KOPT-K1 (cell line): ENCODE data around the gene SGMS1.
A peak's percentile ranks its signal among the peaks of the same experiment; 100 is the strongest.
"Not testable (repeated sequence)": the region's sequence is repeated elsewhere in the genome, so short reads cannot be mapped to it uniquely, and the experiment has no call there.

Experiments used
- H3K27ac ChIP-seq: fragments of 200-600 bp; sonication (generic); 2 replicates; pipeline ENCODE4 v1.5.1; 2016; ENCODE audit warnings: antibody characterized with exemption, mild to moderate bottlenecking, low read depth, low read length; ENCODE audit not compliant: poor library complexity, severe bottlenecking
- H3K36me3 ChIP-seq: fragments of 200-600 bp; sonication (generic); 2 replicates; pipeline ENCODE4 v1.5.1; 2017; ENCODE audit warnings: antibody characterized with exemption, mild to moderate bottlenecking, low read length, moderate library complexity; ENCODE audit not compliant: insufficient read depth
- H3K9me3 ChIP-seq: fragments of 200-600 bp; sonication (generic); 2 replicates; pipeline ENCODE4 v1.5.1; 2017; ENCODE audit warnings: antibody characterized with exemption, low read length, mild to moderate bottlenecking; ENCODE audit not compliant: insufficient read depth, poor library complexity, severe bottlenecking

Gene SGMS1

DNA sequence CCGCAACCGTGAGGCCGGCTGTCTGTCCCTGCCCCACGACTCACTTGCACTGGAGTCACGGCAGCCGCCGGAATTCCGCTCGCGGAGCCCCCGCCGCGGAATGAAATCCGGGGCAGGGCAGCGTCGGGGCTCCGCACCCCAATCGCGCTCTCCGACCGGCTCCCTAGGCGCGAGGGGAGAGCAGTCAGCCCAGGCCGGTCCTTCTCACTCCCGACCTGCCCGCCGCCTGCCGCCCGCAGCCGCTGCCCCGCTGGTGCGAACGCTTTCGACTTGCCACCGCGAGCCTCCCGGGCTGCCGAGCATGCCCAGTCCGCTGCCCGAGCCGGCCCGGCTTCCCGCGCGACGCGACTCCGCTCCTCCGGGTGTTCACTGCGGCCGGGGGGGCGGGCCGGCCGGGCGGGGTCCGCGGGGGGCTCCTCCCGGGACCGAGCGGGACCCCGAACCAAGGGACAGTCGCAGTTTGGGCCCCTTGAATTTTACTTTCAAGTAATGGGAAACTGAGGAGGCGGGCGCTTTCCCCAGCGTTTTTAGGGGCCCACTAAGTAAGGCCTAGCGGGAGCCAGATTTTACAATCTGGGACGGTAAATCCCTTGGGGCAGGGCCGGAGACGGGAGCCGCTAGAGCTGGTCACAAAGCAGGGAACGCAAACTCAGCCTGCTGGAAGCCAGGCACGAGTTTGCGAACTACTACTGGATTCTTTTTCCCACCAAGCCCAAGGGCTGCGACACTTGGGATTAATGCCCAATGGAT lies at the start of gene SGMS1:
Gene SGMS1, minus strand, starts transcription at position 294 of the 750 bp plus-strand sequence. CDS start 279,842 bp downstream, outside the sequence.
- H3K36me3 ChIP-seq: no peaks in the 10 kb centered on the region
- H3K27ac ChIP-seq: peak within 1 kb of the TSS; percentile 74
- no peaks in the 10 kb centered on the region for H3K9me3 ChIP-seq

DNA sequence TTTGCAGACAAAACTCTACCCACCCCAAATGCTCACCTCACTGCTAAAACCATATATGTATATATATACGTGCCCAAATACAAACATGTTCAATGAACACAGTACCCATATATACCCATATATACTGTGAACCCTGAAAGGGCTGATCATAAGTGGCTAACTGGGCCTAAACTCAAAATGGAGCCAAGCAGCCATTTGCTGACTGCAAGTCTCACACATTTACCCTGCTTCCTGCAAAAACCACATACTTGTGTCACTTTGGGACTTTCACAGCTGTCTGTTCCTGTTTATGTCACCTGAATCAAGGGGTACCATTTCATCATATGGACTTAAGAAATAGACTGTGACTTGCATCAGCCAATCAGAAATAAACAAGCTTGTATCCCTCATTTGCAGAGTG lies 48.4 kb upstream of the SGMS1 start:
- H3K36me3 ChIP-seq, H3K27ac ChIP-seq, H3K9me3 ChIP-seq: not testable (repeated sequence)

- H3K36me3 ChIP-seq, H3K27ac ChIP-seq, H3K9me3 ChIP-seq: not testable (repeated sequence)
Measured at GRCh38 chr10:50671645-50672044, 47.9 kb upstream of the SGMS1 start.

DNA sequence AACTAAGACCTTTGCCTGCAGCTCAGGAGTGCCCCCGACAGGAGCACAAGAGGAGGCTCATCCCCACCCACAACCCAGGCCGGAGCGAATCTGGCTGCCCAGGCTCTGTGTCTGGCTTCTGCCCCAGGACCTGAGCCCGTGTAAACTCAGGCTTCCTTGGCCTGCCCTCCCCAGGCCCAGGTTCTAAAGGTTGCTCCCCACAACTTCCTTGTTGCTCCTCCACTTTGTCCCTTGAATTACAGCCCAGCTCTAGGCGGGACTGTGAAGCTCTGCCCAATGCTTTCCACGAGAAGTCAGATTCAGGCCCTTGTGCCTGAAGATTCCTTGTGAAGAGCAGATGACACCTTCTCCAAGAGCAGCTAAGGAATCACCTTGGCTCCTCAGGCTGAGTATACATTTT lies 46.2 kb upstream of the SGMS1 start:
- not testable (repeated sequence) for H3K9me3 ChIP-seq, H3K27ac ChIP-seq

GRCh38 chr10:50667353-50667752 lies 43.6 kb upstream of the SGMS1 start:
- H3K36me3 ChIP-seq, H3K9me3 ChIP-seq, H3K27ac ChIP-seq: not testable (repeated sequence)

More for the DNA sequence above, 46.2 kb upstream of the SGMS1 start:
- not testable (repeated sequence) for H3K36me3 ChIP-seq

DNA sequence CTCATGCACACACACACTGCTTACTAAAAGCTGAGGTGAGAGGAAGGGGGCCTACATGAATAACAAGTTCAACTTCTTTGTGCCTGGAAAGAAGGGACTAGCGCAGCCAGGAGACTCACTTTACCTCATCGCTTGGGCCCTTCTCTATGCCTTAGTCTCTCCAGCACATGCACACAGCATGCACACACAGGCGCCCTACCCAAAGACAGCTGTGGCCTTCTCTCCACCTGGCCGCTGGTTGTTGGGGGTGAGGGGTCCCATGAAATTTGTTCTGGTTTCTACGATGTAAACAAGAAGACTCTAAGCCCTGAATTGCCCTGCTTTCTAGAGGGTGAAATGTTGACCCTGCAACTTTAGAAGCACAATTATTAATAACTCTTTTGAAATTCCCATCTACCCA lies 38.7 kb upstream of the SGMS1 start:
- H3K27ac ChIP-seq, H3K36me3 ChIP-seq, H3K9me3 ChIP-seq: not testable (repeated sequence)

DNA sequence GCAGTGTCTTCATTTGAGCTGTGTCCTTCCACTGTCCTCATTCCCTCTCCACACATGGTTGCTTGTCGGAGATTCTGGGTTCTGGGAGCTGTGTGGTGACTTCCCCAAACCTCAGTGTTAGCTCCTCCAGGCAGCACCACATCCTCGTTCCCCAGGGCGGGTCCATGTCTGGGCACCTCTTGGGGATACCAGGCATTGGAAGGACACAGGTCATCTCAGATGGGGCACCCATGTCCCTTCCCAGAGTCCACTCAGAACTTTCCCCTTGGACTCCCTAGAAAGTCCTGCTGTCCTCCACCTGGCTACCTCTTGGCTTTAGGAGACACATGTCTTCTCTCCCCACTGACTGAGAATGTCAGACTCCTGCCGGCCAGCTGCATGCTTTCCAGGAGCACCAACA lies 37.8 kb upstream of the SGMS1 start:
- not testable (repeated sequence) for H3K36me3 ChIP-seq, H3K27ac ChIP-seq, H3K9me3 ChIP-seq

DNA sequence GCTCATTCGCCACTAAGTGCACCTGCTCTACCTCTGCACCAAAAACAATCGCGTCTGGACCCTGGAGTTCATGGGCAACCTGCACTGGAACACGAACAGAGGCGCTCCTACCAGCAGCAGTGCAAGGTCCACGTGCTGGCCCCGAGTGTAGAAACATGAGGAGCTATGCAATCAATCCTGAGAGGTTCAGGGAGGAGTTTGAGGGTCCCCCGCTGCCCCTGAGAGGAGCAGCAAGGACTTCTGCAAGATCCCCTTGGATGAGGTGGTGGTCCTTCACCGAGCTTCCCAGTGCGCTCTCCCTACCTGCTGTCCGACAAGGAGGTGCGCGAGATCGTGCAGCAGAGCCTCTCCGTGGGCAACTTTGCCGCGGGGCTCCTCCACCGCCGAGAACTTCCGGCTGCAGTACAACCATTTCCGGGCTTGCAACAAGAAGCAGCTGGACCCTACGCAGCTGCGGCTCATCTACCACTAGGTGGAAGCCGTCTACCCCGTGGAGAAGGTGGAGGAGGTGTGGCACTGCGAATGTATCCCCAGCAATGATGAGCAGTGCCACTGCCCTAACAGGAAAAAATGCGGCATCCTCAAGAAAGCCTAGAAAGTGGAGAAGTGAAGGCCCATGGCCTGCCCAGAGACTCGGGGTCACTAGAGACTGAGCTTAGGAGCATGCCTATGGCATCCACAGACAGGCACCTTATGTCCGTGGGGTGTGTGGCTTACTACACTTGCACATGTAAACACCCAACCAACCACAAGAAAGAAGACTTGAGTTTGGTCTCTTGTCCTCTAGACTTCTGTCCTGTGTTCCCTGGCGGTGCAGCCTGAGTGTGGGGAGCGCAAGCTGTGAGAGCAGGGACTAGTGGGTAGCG lies 36.3 kb upstream of the SGMS1 start:
- peak overlapping the region; percentile 48 for H3K27ac ChIP-seq

DNA sequence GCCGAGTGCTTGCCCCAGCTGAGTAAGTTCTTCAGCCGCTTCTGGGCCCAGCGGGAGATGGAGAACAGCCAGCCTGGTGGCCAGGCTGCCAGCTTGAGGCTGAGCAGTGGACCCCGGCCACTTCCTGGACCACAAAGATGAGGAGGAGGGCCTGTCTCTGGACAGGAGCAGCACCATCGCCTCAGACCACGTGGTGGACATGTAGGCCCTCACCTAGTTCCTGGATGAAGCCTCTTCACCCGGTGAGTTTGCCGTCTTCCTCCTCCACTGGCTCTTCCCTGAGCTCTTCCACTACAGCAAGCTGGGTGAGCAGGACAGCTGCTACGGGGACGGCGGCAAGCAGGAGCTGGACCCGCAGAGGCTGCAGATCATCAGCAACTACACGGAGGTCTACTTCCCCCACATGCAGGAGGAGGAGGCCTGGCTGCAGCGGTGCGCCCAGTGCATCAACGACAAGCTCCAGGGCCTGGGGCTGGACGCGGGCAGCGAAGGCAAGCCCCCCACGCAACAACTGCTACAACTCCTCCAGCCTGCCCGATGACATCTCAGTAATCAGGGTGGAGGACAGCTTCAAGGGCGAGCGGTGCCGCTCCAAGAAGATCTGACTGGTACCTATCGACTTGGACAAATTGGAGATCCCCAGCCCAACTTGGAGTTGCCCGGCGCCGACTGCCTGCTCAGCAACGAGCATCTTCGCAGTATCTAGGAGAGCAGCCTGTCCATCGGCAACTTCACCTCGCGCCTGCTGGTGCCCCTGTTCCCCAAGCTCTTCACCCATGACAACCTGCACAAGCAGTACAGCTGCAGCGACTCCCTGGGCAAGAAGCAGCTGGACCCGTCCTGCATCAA lies 35.5 kb upstream of the SGMS1 start:
- peak overlapping the region; percentile 48 for H3K27ac ChIP-seq
- not testable (repeated sequence) for H3K9me3 ChIP-seq, H3K36me3 ChIP-seq

More for the DNA sequence above, 36.3 kb upstream of the SGMS1 start:
- H3K9me3 ChIP-seq, H3K36me3 ChIP-seq: not testable (repeated sequence)

DNA sequence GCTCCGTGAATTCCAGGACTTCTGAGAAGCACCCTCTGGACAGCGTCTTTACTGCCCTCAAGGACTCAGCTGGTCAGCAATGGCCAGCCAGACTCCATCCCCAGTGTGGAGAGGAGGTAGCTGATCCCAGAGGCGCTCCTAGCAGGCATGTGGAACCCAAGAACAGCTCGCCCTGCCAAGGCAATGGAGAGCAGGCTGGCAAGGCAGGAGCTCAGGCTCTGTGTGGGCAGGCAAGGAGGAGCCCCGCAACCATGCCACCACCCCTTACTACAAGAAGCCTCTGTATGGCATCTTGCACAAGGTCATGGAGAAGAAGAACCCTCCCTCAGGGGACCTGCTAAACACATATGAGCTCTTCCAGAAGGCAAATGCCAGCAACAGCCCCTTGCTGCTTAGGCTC lies 34.4 kb upstream of the SGMS1 start:
- no peak overlapping the region for H3K27ac ChIP-seq
- H3K36me3 ChIP-seq: no peaks in the 10 kb centered on the region
- H3K9me3 ChIP-seq: no peaks in the 10 kb centered on the region

- no peak overlapping the region for H3K27ac ChIP-seq
- H3K9me3 ChIP-seq: no peaks in the 10 kb centered on the region
- H3K36me3 ChIP-seq: no peaks in the 10 kb centered on the region
Measured at GRCh38 chr10:50653758-50654157, 30.0 kb upstream of the SGMS1 start.

DNA sequence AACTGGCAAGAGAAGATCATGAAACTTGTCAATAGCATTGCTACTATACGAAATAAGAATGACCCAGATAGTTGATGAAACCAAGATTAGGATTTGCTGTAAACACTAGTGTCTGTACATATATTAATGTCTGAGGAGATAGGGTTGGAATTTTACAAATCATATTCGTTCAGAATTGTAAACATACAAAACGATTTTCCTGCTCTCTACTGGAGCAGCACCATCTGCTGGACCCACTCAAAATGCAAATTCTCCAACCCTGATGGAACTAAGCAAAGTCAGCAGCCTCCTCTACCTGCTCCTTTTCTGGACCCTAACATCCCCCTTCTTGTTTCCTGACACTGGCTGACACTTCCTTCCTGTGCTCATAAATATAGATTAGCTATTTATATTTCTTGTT lies 29.4 kb upstream of the SGMS1 start:
- no peak overlapping the region for H3K27ac ChIP-seq

GRCh38 chr10:50651808-50652207 lies 28.1 kb upstream of the SGMS1 start:
- Histone ChIP-seq H3K27ac (no peak overlapping the region), H3K36me3 (no peaks in the 10 kb centered on the region), H3K9me3 (no peaks in the 10 kb centered on the region)

More for the DNA sequence above, 29.4 kb upstream of the SGMS1 start:
- no peaks in the 10 kb centered on the region for H3K9me3 ChIP-seq
- no peaks in the 10 kb centered on the region for H3K36me3 ChIP-seq

GRCh38 chr10:50650481-50650880 lies 26.7 kb upstream of the SGMS1 start:
- H3K27ac ChIP-seq: no peak overlapping the region
- H3K36me3 ChIP-seq: no peaks in the 10 kb centered on the region
- H3K9me3 ChIP-seq: no peaks in the 10 kb centered on the region

GRCh38 chr10:50648935-50649227 lies 25.1 kb upstream of the SGMS1 start:
- no peak overlapping the region for H3K27ac ChIP-seq
- H3K9me3 ChIP-seq: no peaks in the 10 kb centered on the region
- H3K36me3 ChIP-seq: no peaks in the 10 kb centered on the region
